Stimulated activated naive B cell treated with anti-CD40 and anti-IgM and Interleukin-4, amounts not matched to agents 10 μg/mL and 1 μg/mL and 100 μg/mL, for 72 hours (primary cell): ENCODE data around the gene NXPH1.
"Not testable (repeated sequence)": the region's sequence is repeated elsewhere in the genome, so short reads cannot be mapped to it uniquely, and the experiment has no call there.

Experiments
- ATAC-seq, 2 donors: fragments of 150-1000 bp; cut with Tn5 transposase; replicated peaks; 2 replicates each; pipeline ENCODE4 v1.10.0; 2021; ENCODE audit warnings: moderate library complexity in 1 of 2
- DNase-seq: peaks from one replicate; pipeline ENCODE4 v3.0.0; 2021
- H3K27ac Mint-ChIP-seq: one replicate; pipeline ENCODE4 v1.8.0; 2022; ENCODE audit warnings: mild to moderate bottlenecking, mixed read lengths
- H3K27me3 Mint-ChIP-seq, 2 donors: one replicate each; pipeline ENCODE4 v1.8.0; 2022; ENCODE audit warnings: mixed read lengths in 2 of 2
- H3K36me3 Mint-ChIP-seq, 2 donors: one replicate each; pipeline ENCODE4 v1.8.0; 2022; ENCODE audit warnings: mixed read lengths in 2 of 2, mild to moderate bottlenecking in 1 of 2
- H3K4me1 Mint-ChIP-seq, 2 donors: one replicate each; pipeline ENCODE4 v1.8.0; 2022; ENCODE audit warnings: mixed read lengths in 2 of 2, mild to moderate bottlenecking in 1 of 2
- H3K4me3 Mint-ChIP-seq, 2 donors: one replicate each; pipeline ENCODE4 v1.8.0; 2022; ENCODE audit warnings: mild to moderate bottlenecking in 2 of 2, mixed read lengths in 2 of 2, moderate library complexity in 1 of 2
- H3K9me3 Mint-ChIP-seq, 2 donors: one replicate each; pipeline ENCODE4 v1.8.0; 2022; ENCODE audit warnings: mixed read lengths in 2 of 2, mild to moderate bottlenecking in 1 of 2

The NXPH1 gene

GRCh38 chr7:8699875-8700624 is 266.6 kb downstream of the NXPH1 start:
- DNase-seq (no peak), ATAC-seq (no peak)
- Mint-ChIP-seq H3K27ac (no peak overlapping the region), H3K27me3 (no peaks in the 10 kb centered on the region), H3K36me3 (no peaks in the 10 kb centered on the region), H3K4me1 (no peaks in the 10 kb centered on the region), H3K4me3 (no peak overlapping the region), H3K9me3 (peaks cover 0 to 4% of the 10 kb centered on the region in 2 donors)

DNA sequence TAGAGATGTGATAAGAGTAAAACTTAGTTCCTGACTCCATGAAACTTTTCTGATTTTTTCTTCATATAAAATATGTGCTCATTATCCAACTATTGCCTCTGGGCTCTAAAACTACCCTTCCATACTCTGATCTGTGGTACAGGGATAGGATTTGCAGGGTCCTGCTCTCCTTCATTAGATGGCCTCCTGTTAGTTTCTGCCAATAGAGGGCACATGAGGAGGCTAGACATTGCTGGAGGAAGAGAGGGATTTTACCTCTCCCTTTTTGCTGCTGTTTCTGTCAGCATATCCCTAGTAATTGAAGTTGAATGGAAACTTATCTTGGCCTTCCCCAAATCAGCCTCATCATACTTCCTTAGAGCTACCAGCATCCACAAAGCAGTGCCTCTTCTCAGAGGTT is 269.4 kb downstream of the NXPH1 start:
- Mint-ChIP-seq H3K27me3 (no peaks in the 10 kb centered on the region), H3K4me1 (no peaks in the 10 kb centered on the region), H3K36me3 (no peaks in the 10 kb centered on the region), H3K4me3 (no peak overlapping the region), H3K27ac (no peak overlapping the region), H3K9me3 (no peaks in the 10 kb centered on the region)
- DNase-seq (no peak), ATAC-seq (no peak)

- Mint-ChIP-seq H3K36me3 (no peaks in the 10 kb centered on the region), H3K4me3 (no peak overlapping the region), H3K27ac (no peak overlapping the region), H3K4me1 (no peaks in the 10 kb centered on the region), H3K27me3 (no peaks in the 10 kb centered on the region), H3K9me3 (no peaks in the 10 kb centered on the region)
- no peak for ATAC-seq
- no peak for DNase-seq
Measured at GRCh38 chr7:8710124-8710523, 276.7 kb downstream of the NXPH1 start.

GRCh38 chr7:8714791-8715190 is 281.4 kb downstream of the NXPH1 start:
- no peak overlapping the region for H3K4me3 Mint-ChIP-seq
- no peak overlapping the region for H3K27ac Mint-ChIP-seq
- DNase-seq = no peak
- H3K9me3 Mint-ChIP-seq = no peaks in the 10 kb centered on the region
- H3K27me3 Mint-ChIP-seq = no peaks in the 10 kb centered on the region
- no peak for ATAC-seq
- H3K36me3 Mint-ChIP-seq = no peaks in the 10 kb centered on the region
- H3K4me1 Mint-ChIP-seq = no peaks in the 10 kb centered on the region

GRCh38 chr7:8719102-8719501 is 285.7 kb downstream of the NXPH1 start:
- H3K27ac Mint-ChIP-seq = no peak overlapping the region
- no peaks in the 10 kb centered on the region for H3K4me1 Mint-ChIP-seq
- H3K9me3 Mint-ChIP-seq = no peaks in the 10 kb centered on the region
- ATAC-seq (no peak), DNase-seq (no peak)
- no peaks in the 10 kb centered on the region for H3K36me3 Mint-ChIP-seq
- H3K27me3 Mint-ChIP-seq = no peaks in the 10 kb centered on the region
- no peak overlapping the region for H3K4me3 Mint-ChIP-seq

DNA sequence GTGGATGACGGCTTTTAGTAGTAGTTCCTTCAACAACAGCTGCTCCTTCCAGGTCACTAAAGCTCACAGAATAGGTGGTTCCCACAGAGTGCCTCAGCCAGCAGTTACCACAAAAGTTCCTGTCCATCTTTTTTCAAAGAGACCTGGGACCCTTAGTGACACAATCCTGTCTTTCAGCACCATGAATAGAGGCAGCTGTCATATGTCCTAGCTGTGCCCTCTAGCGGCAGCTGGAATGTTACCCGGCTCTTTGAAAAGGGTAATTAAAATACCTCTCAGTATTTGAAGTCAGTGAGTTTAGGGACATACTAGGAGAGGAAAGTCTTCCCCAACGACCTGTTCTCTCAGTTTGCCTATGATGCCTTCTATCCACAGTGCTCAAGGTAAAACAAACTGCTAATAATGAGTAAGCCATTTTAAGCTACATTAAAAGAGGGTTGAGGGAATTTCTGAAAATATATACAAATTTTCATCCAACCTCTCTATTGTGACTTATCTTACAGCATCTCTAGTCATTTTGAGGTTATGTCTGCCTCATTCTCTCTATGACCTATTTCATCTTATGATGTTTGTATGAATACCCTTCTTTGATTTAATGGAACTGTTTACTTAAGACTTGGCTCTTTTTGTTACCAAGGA is 290.8 kb downstream of the NXPH1 start:
- Mint-ChIP-seq H3K4me1 (no peaks in the 10 kb centered on the region), H3K4me3 (no peak overlapping the region), H3K36me3 (no peaks in the 10 kb centered on the region), H3K27ac (no peak overlapping the region), H3K9me3 (peaks cover 0 to 1% of the 10 kb centered on the region in 2 donors), H3K27me3 (no peaks in the 10 kb centered on the region)
- ATAC-seq (peak; percentile 48 to 68), DNase-seq (no peak)

GRCh38 chr7:8731756-8732155 is 298.3 kb downstream of the NXPH1 start:
- H3K36me3 Mint-ChIP-seq, H3K27me3 Mint-ChIP-seq, H3K4me1 Mint-ChIP-seq: not testable (repeated sequence)

DNA sequence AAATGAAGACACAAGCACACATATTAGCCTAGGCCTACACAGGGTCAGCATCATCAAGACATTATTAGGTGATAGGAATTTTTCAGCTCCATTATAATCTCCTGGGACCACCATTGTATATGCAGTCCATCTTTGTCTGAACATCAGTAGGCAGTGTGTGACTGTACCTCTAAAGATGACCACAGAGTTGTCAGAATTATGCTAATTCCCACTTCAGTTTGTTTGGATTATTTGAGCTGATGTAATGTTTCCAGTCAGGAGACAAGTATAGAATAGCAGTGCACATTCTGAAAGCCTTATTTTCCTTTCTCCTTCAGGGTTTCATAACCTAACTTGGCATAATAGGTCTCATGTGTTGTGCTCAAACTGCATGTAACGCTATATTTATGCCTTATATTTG is 306.4 kb downstream of the NXPH1 start:
- Mint-ChIP-seq H3K27me3 (no peaks in the 10 kb centered on the region), H3K4me3 (no peak overlapping the region), H3K9me3 (peaks cover 4 to 8% of the 10 kb centered on the region in 2 donors), H3K4me1 (no peaks in the 10 kb centered on the region), H3K36me3 (no peaks in the 10 kb centered on the region), H3K27ac (no peak overlapping the region)
- DNase-seq (no peak), ATAC-seq (no peak)

More at GRCh38 chr7:8731756-8732155, 298.3 kb downstream of the NXPH1 start:
- peaks cover 6 to 11% of the 10 kb centered on the region in 2 donors for H3K9me3 Mint-ChIP-seq
- H3K4me3 Mint-ChIP-seq, DNase-seq, ATAC-seq, H3K27ac Mint-ChIP-seq: not testable (repeated sequence)

GRCh38 chr7:8742837-8743236 is 309.4 kb downstream of the NXPH1 start:
- no peaks in the 10 kb centered on the region for H3K27me3 Mint-ChIP-seq
- H3K36me3 Mint-ChIP-seq = no peaks in the 10 kb centered on the region
- no peaks in the 10 kb centered on the region for H3K4me1 Mint-ChIP-seq
- peaks cover 0 to under 1% of the 10 kb centered on the region in 2 donors for H3K9me3 Mint-ChIP-seq
- no peak overlapping the region for H3K4me3 Mint-ChIP-seq
- DNase-seq (no peak), ATAC-seq (no peak)
- H3K27ac Mint-ChIP-seq = no peak overlapping the region

- Mint-ChIP-seq H3K27me3 (no peaks in the 10 kb centered on the region), H3K9me3 (no peaks in the 10 kb centered on the region), H3K36me3 (no peaks in the 10 kb centered on the region), H3K4me1 (no peaks in the 10 kb centered on the region), H3K4me3 (no peak overlapping the region), H3K27ac (no peak overlapping the region)
- no peak for ATAC-seq
- no peak for DNase-seq
Measured at GRCh38 chr7:8747338-8747737, 313.9 kb downstream of the NXPH1 start.

DNA sequence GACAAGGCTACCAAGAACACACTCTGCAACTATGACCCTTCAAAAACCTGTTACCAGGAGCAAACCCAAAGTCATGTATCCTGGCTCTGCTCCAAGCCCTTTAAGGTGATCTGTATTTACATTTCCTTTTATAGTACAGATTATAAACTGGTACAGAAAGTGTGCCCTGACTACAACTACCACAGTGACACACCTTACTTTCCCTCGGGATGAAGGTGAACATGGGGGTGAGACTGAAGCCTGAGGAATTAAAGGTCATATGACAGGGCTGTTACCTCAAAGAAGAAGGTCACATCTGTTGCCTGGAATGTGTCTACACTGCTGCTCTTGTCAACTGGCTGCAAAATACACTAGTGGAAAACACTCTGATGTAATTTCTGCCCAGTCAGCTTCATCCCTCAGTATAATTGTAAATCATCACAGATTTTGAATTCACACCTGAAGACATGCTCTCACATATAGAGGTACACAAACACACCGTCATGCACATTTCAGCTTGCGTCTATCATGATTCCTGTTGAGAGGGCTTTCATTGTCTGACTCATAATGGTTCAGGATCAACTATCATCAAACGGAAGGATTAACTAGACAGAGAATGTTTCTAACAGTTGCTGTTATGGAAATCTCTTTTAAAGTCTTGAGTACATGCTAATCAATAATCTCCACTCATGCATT is 318.3 kb downstream of the NXPH1 start:
- Mint-ChIP-seq H3K4me1 (no peaks in the 10 kb centered on the region), H3K27me3 (no peaks in the 10 kb centered on the region), H3K27ac (no peak overlapping the region), H3K36me3 (no peaks in the 10 kb centered on the region), H3K9me3 (no peaks in the 10 kb centered on the region), H3K4me3 (no peak overlapping the region)
- no peak for ATAC-seq
- DNase-seq = no peak

GRCh38 chr7:8753355-8753754 is 319.9 kb downstream of the NXPH1 start:
- H3K27ac Mint-ChIP-seq = no peak overlapping the region
- H3K4me3 Mint-ChIP-seq = no peak overlapping the region
- H3K4me1 Mint-ChIP-seq = no peaks in the 10 kb centered on the region
- H3K36me3 Mint-ChIP-seq = no peaks in the 10 kb centered on the region
- no peaks in the 10 kb centered on the region for H3K9me3 Mint-ChIP-seq
- ATAC-seq (no peak), DNase-seq (no peak)
- H3K27me3 Mint-ChIP-seq = no peaks in the 10 kb centered on the region

- DNase-seq (no peak), ATAC-seq (no peak)
- no peaks in the 10 kb centered on the region for H3K36me3 Mint-ChIP-seq
- no peak overlapping the region for H3K4me3 Mint-ChIP-seq
- no peak overlapping the region for H3K27ac Mint-ChIP-seq
- no peaks in the 10 kb centered on the region for H3K4me1 Mint-ChIP-seq
- no peaks in the 10 kb centered on the region for H3K9me3 Mint-ChIP-seq
- H3K27me3 Mint-ChIP-seq = no peaks in the 10 kb centered on the region
Measured at GRCh38 chr7:8761731-8762130, 328.3 kb downstream of the NXPH1 start.

DNA sequence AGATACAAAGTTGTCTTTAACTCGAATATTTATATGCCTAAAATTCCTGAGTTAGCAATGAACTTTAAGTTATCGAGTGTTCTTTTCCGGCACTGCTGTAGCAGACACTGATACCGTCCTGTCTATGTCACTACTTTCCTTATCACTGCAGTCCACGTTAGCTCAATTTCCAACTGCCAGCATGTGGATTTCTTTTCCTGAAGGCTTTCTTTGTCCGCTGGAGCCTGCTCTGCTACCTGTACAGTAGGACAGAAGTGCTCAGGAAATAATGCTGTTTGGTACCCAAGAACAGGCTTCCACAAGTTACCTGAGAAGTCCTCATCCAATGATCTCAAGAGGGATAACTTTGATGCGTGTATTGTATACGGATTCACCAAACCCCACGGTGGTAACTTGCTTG is 329.4 kb downstream of the NXPH1 start:
- Mint-ChIP-seq H3K36me3 (no peaks in the 10 kb centered on the region), H3K27me3 (no peaks in the 10 kb centered on the region), H3K9me3 (peaks cover 0 to 2% of the 10 kb centered on the region in 2 donors), H3K27ac (no peak overlapping the region), H3K4me3 (no peak overlapping the region), H3K4me1 (no peaks in the 10 kb centered on the region)
- ATAC-seq (no peak), DNase-seq (no peak)

DNA sequence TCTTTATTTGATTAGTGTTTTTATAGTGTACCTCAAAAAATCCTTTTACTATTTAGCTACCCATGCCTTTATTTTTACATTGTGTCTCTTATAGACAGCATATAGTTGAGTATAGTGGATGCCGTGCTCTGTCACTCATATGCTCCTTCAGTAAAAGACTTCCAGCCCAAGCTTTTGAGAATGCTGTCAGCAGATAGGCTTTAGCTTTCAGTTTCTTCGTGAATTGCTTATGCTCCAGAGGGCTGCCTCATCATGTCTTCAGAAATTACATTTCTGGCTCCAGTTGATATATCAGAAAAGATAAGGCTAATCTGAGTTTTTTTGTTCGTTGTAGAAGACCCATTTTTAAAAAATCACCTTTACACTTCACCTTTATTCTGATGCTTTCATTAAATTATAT is 332.0 kb downstream of the NXPH1 start:
- Mint-ChIP-seq H3K4me3 (no peak overlapping the region), H3K36me3 (no peaks in the 10 kb centered on the region), H3K4me1 (no peaks in the 10 kb centered on the region), H3K9me3 (peaks cover 2 to 3% of the 10 kb centered on the region in 2 donors), H3K27me3 (no peaks in the 10 kb centered on the region), H3K27ac (no peak overlapping the region)
- ATAC-seq (no peak), DNase-seq (no peak)
